Heart left ventricle (tissue), 13 donors: ENCODE measurements around the gene PEA15.

Source experiments
- CTCF ChIP-seq, 12 donors: fragments of 200-600 bp; sonication (generic) in 4 of 12; IDR thresholded peaks; one replicate each; pipeline versions ENCODE4 v1.5.0 to v1.8.0; 2018 to 2022; ENCODE audit warnings: antibody characterized with exemption in 12 of 12, mild to moderate bottlenecking in 5 of 12
- POLR2A ChIP-seq, 2 donors: fragments of 450-650 bp; IDR thresholded peaks; one replicate each; pipeline ENCODE4 v1.6.1; 2017; ENCODE audit warnings: antibody characterized with exemption in 2 of 2, mild to moderate bottlenecking in 2 of 2, moderate library complexity in 2 of 2
- donor health status: ischemic (EF 13 %, LVEDD 7.1; RV severe dilation, severe dysfunction).
- donor health status: DM: no; HTN: yes; CAD: no.
- donor health status: DM: no; HTN: no; CAD: no.
- donor health status: ischemic (EF 25% LVEDD 6.9; RV normal size, moderate dysfunction).
- donor health status: ischemic (EF 25% LVEDD 5.7; RV mildly dilated, moderate dysfunction).
- donor health status: ischemic (EF 35%, LVEDD 5.7; RV mildly dilated, moderate dysfunction).
- donor health status: nonischemic (EF 11% LVEDD 7.7; RV severe dilation, severe dysfunction).
- donor health status: DM: yes; HTN: yes; CAD: no.
- donor health status: PGD.
- donor health status: ischemic (EF 29% LVEDD 5.4; RV normal size, mild dysfunction).
- donor health status: nonischemic (EF 23%, LVEDD 6.1; RV moderate dilation, normal function).

GRCh38 chr1:160208557-160209320, 3.6 kb downstream of the PEA15 start:
- TF ChIP-seq POLR2A (IDR thresholded peaks at IDR 0.05) (no peak), CTCF (IDR thresholded peaks at IDR 0.05) (no peak)
